PC-9 (cell line): ENCODE data around the gene SLC66A2.

ENCODE experiments used
- EZH2 ChIP-seq: fragments of 200-600 bp; sonication (generic); IDR thresholded peaks from 2 replicates; pipeline ENCODE4 v1.8.0; 2017; ENCODE audit warnings: antibody characterized with exemption, low read depth
- TF ChIP-seq, protein P1 (sequence below): fragments of 200-600 bp; sonication (generic); conservative IDR thresholded peaks from 2 replicates; pipeline ENCODE4 v1.6.1; 2017; ENCODE audit warnings: mixed run types, antibody characterized with exemption, mild to moderate bottlenecking, moderate library complexity

DNA sequence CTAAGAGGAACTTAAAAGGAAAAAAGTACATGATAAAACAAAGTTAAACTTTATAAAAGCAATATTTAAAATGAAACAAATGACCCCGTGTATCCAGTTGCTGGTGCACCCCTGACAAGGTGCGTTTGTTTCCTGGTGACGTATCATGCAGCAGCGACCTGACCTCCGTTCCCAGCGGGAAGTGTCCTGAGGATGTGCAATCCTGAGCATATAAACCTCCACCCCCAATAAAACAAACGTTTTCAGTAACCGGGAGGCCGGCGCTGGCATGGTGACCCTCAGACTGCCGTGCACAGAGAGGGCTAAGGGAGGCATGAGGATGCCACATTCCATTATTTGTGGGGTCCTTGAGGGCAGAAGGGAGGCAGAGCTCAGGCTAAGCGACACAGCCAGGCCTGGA, 14.8 kb downstream of the SLC66A2 start:
- no peak for TF ChIP-seq EZH2
- TF ChIP-seq, protein P1, sequence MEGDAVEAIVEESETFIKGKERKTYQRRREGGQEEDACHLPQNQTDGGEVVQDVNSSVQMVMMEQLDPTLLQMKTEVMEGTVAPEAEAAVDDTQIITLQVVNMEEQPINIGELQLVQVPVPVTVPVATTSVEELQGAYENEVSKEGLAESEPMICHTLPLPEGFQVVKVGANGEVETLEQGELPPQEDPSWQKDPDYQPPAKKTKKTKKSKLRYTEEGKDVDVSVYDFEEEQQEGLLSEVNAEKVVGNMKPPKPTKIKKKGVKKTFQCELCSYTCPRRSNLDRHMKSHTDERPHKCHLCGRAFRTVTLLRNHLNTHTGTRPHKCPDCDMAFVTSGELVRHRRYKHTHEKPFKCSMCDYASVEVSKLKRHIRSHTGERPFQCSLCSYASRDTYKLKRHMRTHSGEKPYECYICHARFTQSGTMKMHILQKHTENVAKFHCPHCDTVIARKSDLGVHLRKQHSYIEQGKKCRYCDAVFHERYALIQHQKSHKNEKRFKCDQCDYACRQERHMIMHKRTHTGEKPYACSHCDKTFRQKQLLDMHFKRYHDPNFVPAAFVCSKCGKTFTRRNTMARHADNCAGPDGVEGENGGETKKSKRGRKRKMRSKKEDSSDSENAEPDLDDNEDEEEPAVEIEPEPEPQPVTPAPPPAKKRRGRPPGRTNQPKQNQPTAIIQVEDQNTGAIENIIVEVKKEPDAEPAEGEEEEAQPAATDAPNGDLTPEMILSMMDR, result no peak
